ENCODE data around the gene CD58.

DNA sequence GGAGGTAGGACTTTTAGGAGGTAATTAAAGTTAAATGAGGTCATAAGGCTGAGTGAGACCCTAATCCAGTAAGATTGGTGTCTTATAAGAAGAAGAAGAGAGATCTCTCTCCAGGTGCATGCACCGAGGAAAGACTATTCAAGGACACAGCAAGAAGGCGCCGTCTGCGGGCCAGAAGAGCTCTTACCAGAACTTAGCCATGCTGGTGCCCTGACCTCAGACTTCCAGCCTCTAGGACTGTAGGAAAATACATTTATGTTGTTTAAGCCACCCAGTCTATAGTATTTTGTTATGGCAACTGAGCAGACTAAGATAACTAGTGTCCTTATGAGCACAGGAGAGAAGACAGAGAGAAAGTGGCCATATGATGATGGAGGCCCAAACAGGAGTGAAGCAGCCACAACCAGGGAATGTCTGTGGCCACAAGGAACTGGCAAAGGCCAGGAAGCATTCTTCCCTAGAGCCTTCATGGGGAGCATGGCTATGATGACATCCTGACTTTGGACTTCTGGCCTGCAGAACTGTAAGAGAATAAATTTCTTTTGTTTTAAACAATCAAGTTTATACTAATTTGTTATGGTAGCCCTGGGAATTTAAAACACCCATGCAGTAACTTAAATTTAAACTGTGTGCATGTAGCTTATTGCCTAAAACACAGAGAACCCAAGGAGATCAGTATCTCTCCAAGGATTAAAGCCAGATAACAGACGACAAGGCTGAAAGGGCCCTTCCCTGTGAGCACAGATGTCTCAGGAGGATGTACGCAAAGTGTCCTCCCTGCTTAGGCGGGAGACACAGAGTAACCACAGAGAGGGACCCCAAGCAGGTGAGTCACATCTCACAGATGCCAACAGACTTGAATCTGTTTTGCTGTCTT lies 9.9 kb upstream of the CD58 start:
- TF ChIP-seq ZBTB21 (tag by site-specific recombination; IDR thresholded peaks at IDR 0.05) = no peak
- TF ChIP-seq, protein P1, sequence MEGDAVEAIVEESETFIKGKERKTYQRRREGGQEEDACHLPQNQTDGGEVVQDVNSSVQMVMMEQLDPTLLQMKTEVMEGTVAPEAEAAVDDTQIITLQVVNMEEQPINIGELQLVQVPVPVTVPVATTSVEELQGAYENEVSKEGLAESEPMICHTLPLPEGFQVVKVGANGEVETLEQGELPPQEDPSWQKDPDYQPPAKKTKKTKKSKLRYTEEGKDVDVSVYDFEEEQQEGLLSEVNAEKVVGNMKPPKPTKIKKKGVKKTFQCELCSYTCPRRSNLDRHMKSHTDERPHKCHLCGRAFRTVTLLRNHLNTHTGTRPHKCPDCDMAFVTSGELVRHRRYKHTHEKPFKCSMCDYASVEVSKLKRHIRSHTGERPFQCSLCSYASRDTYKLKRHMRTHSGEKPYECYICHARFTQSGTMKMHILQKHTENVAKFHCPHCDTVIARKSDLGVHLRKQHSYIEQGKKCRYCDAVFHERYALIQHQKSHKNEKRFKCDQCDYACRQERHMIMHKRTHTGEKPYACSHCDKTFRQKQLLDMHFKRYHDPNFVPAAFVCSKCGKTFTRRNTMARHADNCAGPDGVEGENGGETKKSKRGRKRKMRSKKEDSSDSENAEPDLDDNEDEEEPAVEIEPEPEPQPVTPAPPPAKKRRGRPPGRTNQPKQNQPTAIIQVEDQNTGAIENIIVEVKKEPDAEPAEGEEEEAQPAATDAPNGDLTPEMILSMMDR (tag by site-specific recombination; IDR thresholded peaks at IDR 0.05) = no peak
- TF ChIP-seq ZNF501 (tag by site-specific recombination; IDR thresholded peaks at IDR 0.05) = no peak
- TF ChIP-seq FEZF1 (tag by site-specific recombination; IDR thresholded peaks at IDR 0.05) = no peak
- no peak for TF ChIP-seq ZNF777 (tag by site-specific recombination; IDR thresholded peaks at IDR 0.05; ENCODE audit: borderline replicate concordance)
- no peak for TF ChIP-seq REPIN1 (tag by site-specific recombination; IDR thresholded peaks at IDR 0.05; ENCODE audit: low read depth)
- TF ChIP-seq, protein P2, sequence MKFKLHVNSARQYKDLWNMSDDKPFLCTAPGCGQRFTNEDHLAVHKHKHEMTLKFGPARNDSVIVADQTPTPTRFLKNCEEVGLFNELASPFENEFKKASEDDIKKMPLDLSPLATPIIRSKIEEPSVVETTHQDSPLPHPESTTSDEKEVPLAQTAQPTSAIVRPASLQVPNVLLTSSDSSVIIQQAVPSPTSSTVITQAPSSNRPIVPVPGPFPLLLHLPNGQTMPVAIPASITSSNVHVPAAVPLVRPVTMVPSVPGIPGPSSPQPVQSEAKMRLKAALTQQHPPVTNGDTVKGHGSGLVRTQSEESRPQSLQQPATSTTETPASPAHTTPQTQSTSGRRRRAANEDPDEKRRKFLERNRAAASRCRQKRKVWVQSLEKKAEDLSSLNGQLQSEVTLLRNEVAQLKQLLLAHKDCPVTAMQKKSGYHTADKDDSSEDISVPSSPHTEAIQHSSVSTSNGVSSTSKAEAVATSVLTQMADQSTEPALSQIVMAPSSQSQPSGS (tag by site-specific recombination; IDR thresholded peaks at IDR 0.05; ENCODE audit: low read depth) = no peak
- TF ChIP-seq ZNF24 (tag by site-specific recombination; IDR thresholded peaks at IDR 0.05) = no peak
- TF ChIP-seq HOXA7 (CRISPR knock-in tag; IDR thresholded peaks at IDR 0.05; ENCODE audit: borderline replicate concordance) = no peak
- TF ChIP-seq ZNF274 (IDR thresholded peaks at IDR 0.05; ENCODE audit: low read length) = no peak
- no peak for TF ChIP-seq ZNF274 (tag by site-specific recombination; IDR thresholded peaks at IDR 0.05; ENCODE audit: borderline replicate concordance)
- TF ChIP-seq, protein P3, sequence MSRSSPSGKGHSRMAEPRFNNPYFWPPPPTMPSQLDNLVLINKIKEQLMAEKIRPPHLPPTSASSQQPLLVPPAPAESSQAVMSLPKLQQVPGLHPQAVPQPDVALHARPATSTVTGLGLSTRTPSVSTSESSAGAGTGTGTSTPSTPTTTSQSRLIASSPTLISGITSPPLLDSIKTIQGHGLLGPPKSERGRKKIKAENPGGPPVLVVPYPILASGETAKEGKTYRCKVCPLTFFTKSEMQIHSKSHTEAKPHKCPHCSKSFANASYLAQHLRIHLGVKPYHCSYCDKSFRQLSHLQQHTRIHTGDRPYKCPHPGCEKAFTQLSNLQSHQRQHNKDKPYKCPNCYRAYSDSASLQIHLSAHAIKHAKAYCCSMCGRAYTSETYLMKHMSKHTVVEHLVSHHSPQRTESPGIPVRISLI (tag by site-specific recombination; IDR thresholded peaks at IDR 0.05) = no peak
- no peak for TF ChIP-seq ZNF335 (tag by site-specific recombination; conservative IDR thresholded peaks at IDR 0.05)
- TF ChIP-seq RBAK (tag by site-specific recombination; IDR thresholded peaks at IDR 0.05) = no peak
- no peak for TF ChIP-seq YY2 (tag by site-specific recombination; IDR thresholded peaks at IDR 0.05)

Measured in HEK293 (cell line).